DOHH2 (cell line): ENCODE measurements around the gene CAMTA1.

Experiments
- H3F3A ChIP-seq: fragments of 200-600 bp; sonication (generic), shearing (Covaris generic); 2 replicates; pipeline ENCODE4 v1.6.0; 2016; ENCODE audit warnings: antibody characterized with exemption, mild to moderate bottlenecking; ENCODE audit not compliant: control insufficient read depth, insufficient read depth
- H3K27ac ChIP-seq: fragments of 200-600 bp; sonication (generic); 2 replicates; pipeline ENCODE4 v1.5.1; 2014; ENCODE audit warnings: low read depth, mild to moderate bottlenecking, low read length, moderate library complexity
- H3K27me3 ChIP-seq: fragments of 200-600 bp; sonication (generic); 2 replicates; pipeline ENCODE4 v1.6.1; 2014; ENCODE audit warnings: mild to moderate bottlenecking, low read length, mixed read lengths; ENCODE audit not compliant: control insufficient read depth
- H3K36me3 ChIP-seq: fragments of 200-600 bp; sonication (generic); 2 replicates; pipeline ENCODE4 v1.6.1; 2014; ENCODE audit warnings: mild to moderate bottlenecking, low read length, moderate library complexity, mixed read lengths; ENCODE audit not compliant: control insufficient read depth
- H3K4me1 ChIP-seq: fragments of 200-600 bp; sonication (generic); 2 replicates; pipeline ENCODE4 v1.6.1; 2014; ENCODE audit warnings: mild to moderate bottlenecking, low read length, mixed read lengths; ENCODE audit not compliant: control insufficient read depth
- H3K4me2 ChIP-seq: fragments of 200-600 bp; sonication (generic); 2 replicates; pipeline ENCODE4 v1.6.0; 2014; ENCODE audit warnings: mild to moderate bottlenecking, low read length, moderate library complexity
- H3K4me3 ChIP-seq: fragments of 200-600 bp; sonication (generic); 2 replicates; pipeline ENCODE4 v1.5.1; 2014; ENCODE audit warnings: mild to moderate bottlenecking, low read length, mixed read lengths
- H3K79me2 ChIP-seq: fragments of 200-600 bp; sonication (generic); 2 replicates; pipeline ENCODE4 v1.6.1; 2014; ENCODE audit warnings: mild to moderate bottlenecking, low read length, mixed read lengths; ENCODE audit not compliant: control insufficient read depth
- H3K9me2 ChIP-seq: fragments of 200-600 bp; sonication (generic); replicated peaks from 2 replicates; pipeline ENCODE4 v1.6.1; 2014; ENCODE audit warnings: mild to moderate bottlenecking, low read length, mixed read lengths; ENCODE audit not compliant: control insufficient read depth
- H3K9me3 ChIP-seq: fragments of 200-600 bp; sonication (generic); 2 replicates; pipeline ENCODE4 v1.6.1; 2014; ENCODE audit warnings: antibody characterized with exemption, low read length, mixed read lengths; ENCODE audit not compliant: control insufficient read depth, insufficient read depth
- H4K20me1 ChIP-seq: fragments of 200-600 bp; sonication (generic); 2 replicates; pipeline ENCODE4 v1.6.0; 2014; ENCODE audit warnings: low read depth, mild to moderate bottlenecking, antibody characterized with exemption, low read length, moderate library complexity; ENCODE audit not compliant: control insufficient read depth, insufficient read depth
- EZH2phosphoT487 ChIP-seq: fragments of 200-600 bp; sonication (generic); IDR thresholded peaks from 2 replicates; pipeline ENCODE4 v1.6.1; 2017; ENCODE audit warnings: borderline replicate concordance, mild to moderate bottlenecking, antibody characterized with exemption, low read length, moderate library complexity, mixed read lengths
- TF ChIP-seq, protein P1 (sequence below): fragments of 200-600 bp; sonication (generic); IDR thresholded peaks from one replicate; pipeline ENCODE4 v1.5.1; 2014; ENCODE audit warnings: antibody characterized with exemption, mild to moderate bottlenecking, low read depth, low read length; ENCODE audit not compliant: poor library complexity, severe bottlenecking

Gene CAMTA1

DNA sequence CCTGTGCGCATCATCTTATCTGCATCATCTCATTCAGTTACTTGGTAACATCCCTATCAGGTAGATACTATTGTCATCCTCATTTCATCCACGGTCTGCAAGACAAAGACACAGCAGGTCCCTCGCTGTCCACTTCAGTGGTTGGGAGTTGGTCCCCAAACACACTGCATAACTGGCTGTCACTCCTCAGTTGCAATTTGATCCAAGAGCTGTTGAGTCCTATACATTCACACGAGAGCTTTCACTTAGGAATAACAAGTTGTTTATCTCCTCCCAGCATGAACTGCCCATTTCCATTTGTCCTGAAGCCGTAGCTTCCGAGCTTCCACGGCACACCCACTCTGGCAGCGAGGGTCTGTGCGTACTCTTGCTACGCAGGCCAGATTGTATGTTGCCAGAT is 472.0 kb downstream of the CAMTA1 start:
- Histone ChIP-seq H3K79me2 (no peaks in the 10 kb centered on the region), H4K20me1 (no peaks in the 10 kb centered on the region), H3K9me2 (no peaks in the 10 kb centered on the region), H3F3A (no peaks in the 10 kb centered on the region), H3K9me3 (no peaks in the 10 kb centered on the region), H3K36me3 (no peaks in the 10 kb centered on the region), H3K4me3 (no peak overlapping the region), H3K27me3 (no peaks in the 10 kb centered on the region), H3K4me1 (no peaks in the 10 kb centered on the region), H3K4me2 (no peak overlapping the region), H3K27ac (no peak overlapping the region)
- TF ChIP-seq, protein P1, sequence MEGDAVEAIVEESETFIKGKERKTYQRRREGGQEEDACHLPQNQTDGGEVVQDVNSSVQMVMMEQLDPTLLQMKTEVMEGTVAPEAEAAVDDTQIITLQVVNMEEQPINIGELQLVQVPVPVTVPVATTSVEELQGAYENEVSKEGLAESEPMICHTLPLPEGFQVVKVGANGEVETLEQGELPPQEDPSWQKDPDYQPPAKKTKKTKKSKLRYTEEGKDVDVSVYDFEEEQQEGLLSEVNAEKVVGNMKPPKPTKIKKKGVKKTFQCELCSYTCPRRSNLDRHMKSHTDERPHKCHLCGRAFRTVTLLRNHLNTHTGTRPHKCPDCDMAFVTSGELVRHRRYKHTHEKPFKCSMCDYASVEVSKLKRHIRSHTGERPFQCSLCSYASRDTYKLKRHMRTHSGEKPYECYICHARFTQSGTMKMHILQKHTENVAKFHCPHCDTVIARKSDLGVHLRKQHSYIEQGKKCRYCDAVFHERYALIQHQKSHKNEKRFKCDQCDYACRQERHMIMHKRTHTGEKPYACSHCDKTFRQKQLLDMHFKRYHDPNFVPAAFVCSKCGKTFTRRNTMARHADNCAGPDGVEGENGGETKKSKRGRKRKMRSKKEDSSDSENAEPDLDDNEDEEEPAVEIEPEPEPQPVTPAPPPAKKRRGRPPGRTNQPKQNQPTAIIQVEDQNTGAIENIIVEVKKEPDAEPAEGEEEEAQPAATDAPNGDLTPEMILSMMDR, result no peak
- no peak for TF ChIP-seq EZH2phosphoT487

DNA sequence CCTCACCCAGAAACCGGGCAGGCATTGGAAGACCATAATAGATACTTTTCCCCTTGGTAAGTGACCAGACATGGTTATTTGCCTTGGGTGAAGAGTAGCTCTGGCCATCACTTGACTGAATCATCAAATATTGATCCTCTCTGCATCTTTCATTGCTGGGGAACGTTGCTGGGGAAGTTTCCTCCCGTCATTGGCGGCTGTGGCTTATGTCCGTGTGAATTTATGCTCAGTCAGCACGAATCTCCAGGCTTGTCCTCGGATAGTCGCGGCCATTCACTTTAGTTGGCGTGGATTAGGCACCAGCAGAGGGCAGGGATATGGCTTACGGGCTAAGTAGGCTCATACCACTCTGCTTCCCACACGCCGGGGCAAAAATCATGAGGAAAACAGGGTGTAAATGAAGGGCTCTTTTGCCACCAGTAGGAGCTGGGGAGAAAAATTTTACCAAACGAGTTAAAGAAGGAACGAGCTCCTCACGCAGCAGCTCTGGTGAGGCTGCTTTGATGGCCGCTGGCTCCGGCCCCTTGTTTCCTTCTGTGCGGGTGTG is 473.4 kb downstream of the CAMTA1 start:
- Histone ChIP-seq H3K36me3 (no peaks in the 10 kb centered on the region), H3K4me3 (no peak overlapping the region), H3K9me3 (no peaks in the 10 kb centered on the region), H3K27me3 (no peaks in the 10 kb centered on the region), H3K4me1 (no peaks in the 10 kb centered on the region), H3K9me2 (no peaks in the 10 kb centered on the region), H3K79me2 (no peaks in the 10 kb centered on the region), H3K4me2 (no peak overlapping the region), H3F3A (no peaks in the 10 kb centered on the region), H3K27ac (no peak overlapping the region), H4K20me1 (no peaks in the 10 kb centered on the region)
- TF ChIP-seq, protein P1, result no peak
- TF ChIP-seq EZH2phosphoT487, result no peak

DNA sequence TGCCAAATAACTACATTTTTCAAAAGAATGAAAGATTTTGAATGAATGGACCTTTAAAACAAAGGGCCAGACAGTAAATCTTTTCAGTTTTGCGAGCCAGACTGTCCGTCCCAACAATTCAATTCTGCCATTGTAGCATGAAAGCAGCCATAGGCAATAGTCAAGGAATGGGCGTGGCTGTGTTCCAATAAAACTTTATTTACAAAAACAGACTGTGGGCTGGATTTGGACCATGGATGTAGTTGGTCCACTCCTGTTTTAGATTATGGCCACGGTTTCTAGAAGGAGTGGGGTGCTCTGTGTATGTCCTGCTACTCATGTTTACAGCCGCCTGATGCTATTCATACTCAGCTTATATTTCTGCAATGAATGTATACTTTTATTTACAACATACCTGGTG is 474.7 kb downstream of the CAMTA1 start:
- Histone ChIP-seq H3F3A (no peaks in the 10 kb centered on the region), H3K4me3 (no peak overlapping the region), H3K36me3 (no peaks in the 10 kb centered on the region), H3K79me2 (no peaks in the 10 kb centered on the region), H4K20me1 (no peaks in the 10 kb centered on the region), H3K27me3 (no peaks in the 10 kb centered on the region), H3K9me2 (no peaks in the 10 kb centered on the region), H3K27ac (no peak overlapping the region), H3K4me2 (no peak overlapping the region), H3K9me3 (no peaks in the 10 kb centered on the region), H3K4me1 (no peaks in the 10 kb centered on the region)
- TF ChIP-seq, protein P1, result no peak
- TF ChIP-seq EZH2phosphoT487, result no peak

DNA sequence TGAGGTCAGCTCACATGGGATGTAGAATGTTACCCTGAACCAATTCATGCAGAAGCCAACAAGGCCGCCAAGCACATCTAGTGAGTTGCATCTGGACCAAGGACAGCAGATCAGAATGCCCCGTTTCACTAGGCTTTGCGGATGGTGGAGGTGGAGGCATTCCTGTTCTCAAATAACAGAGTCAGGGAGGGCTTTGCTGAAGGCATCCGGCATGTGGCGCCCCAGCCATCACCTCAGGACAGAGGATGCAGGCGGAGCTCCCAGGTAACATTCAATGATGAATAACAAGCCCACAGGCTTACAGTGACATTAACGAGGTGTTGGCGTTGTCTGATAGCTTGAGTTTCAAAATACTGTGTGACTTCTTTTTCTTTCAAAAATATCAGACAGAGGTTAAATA is 476.2 kb downstream of the CAMTA1 start:
- Histone ChIP-seq H3K36me3 (no peaks in the 10 kb centered on the region), H3F3A (no peaks in the 10 kb centered on the region), H3K27me3 (no peaks in the 10 kb centered on the region), H3K9me3 (no peaks in the 10 kb centered on the region), H4K20me1 (no peaks in the 10 kb centered on the region), H3K9me2 (no peaks in the 10 kb centered on the region), H3K79me2 (no peaks in the 10 kb centered on the region), H3K4me3 (no peak overlapping the region), H3K4me2 (no peak overlapping the region), H3K4me1 (no peaks in the 10 kb centered on the region), H3K27ac (no peak overlapping the region)
- no peak for TF ChIP-seq EZH2phosphoT487
- TF ChIP-seq, protein P1, result no peak
